Astrocyte of the cerebellum (primary cell): ENCODE results near the gene TCP11L2.

Source experiments
- DNase-seq: peaks from one replicate; pipeline ENCODE4 v3.0.0-alpha.2; 2011; ENCODE audit warnings: low read depth
- H3K4me3 ChIP-seq: 2 replicates; pipeline ENCODE4 v1.5.1; 2011; ENCODE audit warnings: mild to moderate bottlenecking, low read depth, low read length, moderate library complexity
- CTCF ChIP-seq: IDR thresholded peaks from 2 replicates; pipeline ENCODE4 v1.5.1; 2012; ENCODE audit warnings: low read length, low read depth, moderate library complexity, mild to moderate bottlenecking; ENCODE audit errors: missing control alignments
- in situ Hi-C: cut with HindIII; loops from 2 replicates; pipeline ENCODE4 v1.10.0; 2017; ENCODE audit warnings: low sequenced_read_pairs

The TCP11L2 gene

GRCh38 chr12:106344131-106344530 is 41.6 kb downstream of the TCP11L2 start:
- in situ Hi-C loops: no loop called here
- DNase-seq: no peak
- TF ChIP-seq CTCF: no peak
- no peak overlapping the region for H3K4me3 ChIP-seq

- peak; percentile 26 for DNase-seq
- in situ Hi-C loops: no loop called here
- peak; percentile 58 for TF ChIP-seq CTCF
- H3K4me3 ChIP-seq: no peak overlapping the region
Observed at GRCh38 chr12:106345746-106346145, 43.2 kb downstream of the TCP11L2 start.

GRCh38 chr12:106348411-106348810 is 45.9 kb downstream of the TCP11L2 start:
- no peak for DNase-seq
- TF ChIP-seq CTCF: no peak
- in situ Hi-C loops: no loop called here
- H3K4me3 ChIP-seq: no peak overlapping the region

- no peak for TF ChIP-seq CTCF
- no peak for DNase-seq
- H3K4me3 ChIP-seq: no peak overlapping the region
- in situ Hi-C loops: no loop called here
Observed at GRCh38 chr12:106353175-106353574, 50.6 kb downstream of the TCP11L2 start.

- peak; percentile 90 for TF ChIP-seq CTCF
- in situ Hi-C loops: no loop called here
- DNase-seq: peak; percentile 93
- peak within 1 kb of the TSS; percentile 86 for H3K4me3 ChIP-seq
Observed at GRCh38 chr12:106357549-106358395, 55.2 kb downstream of the TCP11L2 start, which contains the start of gene POLR3B. TSS of gene POLR3B (plus strand) at chr12:106357748. CDS start at chr12:106357880, 132 bp downstream.

GRCh38 chr12:106358396-106359241 is 56.1 kb downstream of the TCP11L2 start:
- in situ Hi-C loops: no loop called here
- peak overlapping the region; percentile 86 for H3K4me3 ChIP-seq
- DNase-seq: no peak
- no peak for TF ChIP-seq CTCF
